OCI-LY7 (cell line): ENCODE data around the gene GATA6. TPM values are rescaled to one million over a fixed set of nuclear protein-coding genes. Genes with fewer than 3 reads are reported as not detected.

Experiments
- BruUV-seq: library from RNA; stranded (reverse); fragments of 400-500 nt; replicated peaks from 2 replicates; lab custom pipeline; 2021; lab: Mats Ljungman, UMichigan
- CTCF ChIA-PET: fragments of 300-600 bp; sonication (Branson Sonifier 250); formaldehyde crosslinking; loops from one replicate; lab custom pipeline; 2022; ENCODE audit warnings: antibody characterized with exemption; ENCODE audit not compliant: unreplicated experiment; lab: Charles Lee
- POLR2A ChIA-PET: fragments of 300-600 bp; sonication (Branson Sonifier 250); formaldehyde crosslinking; loops from one replicate; lab custom pipeline; 2022; ENCODE audit warnings: antibody characterized with exemption; lab: Charles Lee
- DNase-seq: peaks from one replicate; pipeline ENCODE4 v3.0.0-alpha.2; 2015; ENCODE audit warnings: low spot score
- H2AFZ ChIP-seq: fragments of 200-600 bp; sonication (generic), shearing (Covaris generic); 2 replicates; pipeline ENCODE4 v1.6.1; 2014; ENCODE audit warnings: mild to moderate bottlenecking, antibody characterized with exemption, low read length, moderate library complexity
- H3K27ac ChIP-seq: fragments of 200-600 bp; sonication (generic); 2 replicates; pipeline ENCODE4 v1.5.1; 2014; ENCODE audit warnings: mixed run types, low read depth, mild to moderate bottlenecking, moderate library complexity, low read length, inconsistent platforms; ENCODE audit not compliant: poor library complexity, severe bottlenecking
- H3K36me3 ChIP-seq: fragments of 200-600 bp; sonication (generic); 2 replicates; pipeline ENCODE4 v1.6.1; 2014; ENCODE audit warnings: mild to moderate bottlenecking, antibody characterized with exemption, low read length, moderate library complexity, mixed read lengths; ENCODE audit not compliant: insufficient read depth
- H3K4me1 ChIP-seq: fragments of 200-600 bp; sonication (generic); 2 replicates; pipeline ENCODE4 v1.5.1; 2014; ENCODE audit warnings: mild to moderate bottlenecking, low read length; ENCODE audit not compliant: insufficient read depth, poor library complexity, severe bottlenecking
- H3K4me2 ChIP-seq: fragments of 200-600 bp; sonication (generic); 2 replicates; pipeline ENCODE4 v1.6.1; 2014; ENCODE audit warnings: mild to moderate bottlenecking, low read length
- H3K4me3 ChIP-seq: fragments of 200-600 bp; sonication (generic); 2 replicates; pipeline ENCODE4 v1.5.1; 2014; ENCODE audit warnings: mild to moderate bottlenecking, low read depth, low read length; ENCODE audit not compliant: poor library complexity, severe bottlenecking
- H3K79me2 ChIP-seq: fragments of 200-600 bp; sonication (generic); 2 replicates; pipeline ENCODE4 v1.6.1; 2016; ENCODE audit warnings: low read depth, mild to moderate bottlenecking, low read length, moderate library complexity, mixed read lengths; ENCODE audit not compliant: insufficient read depth
- H3K9me2 ChIP-seq: fragments of 200-600 bp; sonication (generic); 2 replicates; pipeline ENCODE4 v1.6.1; 2016; ENCODE audit warnings: mild to moderate bottlenecking, low read length, mixed read lengths; ENCODE audit not compliant: insufficient read depth
- H3K9me3 ChIP-seq: fragments of 200-600 bp; sonication (generic); 2 replicates; pipeline ENCODE4 v1.6.1; 2014; ENCODE audit warnings: mild to moderate bottlenecking, mixed run types, low read length, mixed read lengths
- H4K20me1 ChIP-seq: fragments of 200-600 bp; sonication (generic); 2 replicates; pipeline ENCODE4 v1.6.1; 2014; ENCODE audit warnings: mild to moderate bottlenecking, antibody characterized with exemption, low read length, moderate library complexity, mixed read lengths; ENCODE audit not compliant: insufficient read depth
- EZH2phosphoT487 ChIP-seq: fragments of 200-600 bp; sonication (generic); IDR thresholded peaks from 2 replicates; pipeline ENCODE4 v1.6.1; 2018; ENCODE audit warnings: low read depth, borderline replicate concordance, mild to moderate bottlenecking, mixed run types, antibody characterized with exemption, low read length, moderate library complexity, mixed read lengths
- intact Hi-C: fragments of 100-400 bp; cut with micrococcal nuclease; formaldehyde crosslinking; loops from one replicate; pipeline ENCODE4 v1.10.0; 2022; ENCODE audit not compliant: unreplicated experiment
- total RNA-seq, 2 experiments: library from RNA; depleted of rRNA in 1 of 2; stranded (reverse); fragments of >200 nt in 1 of 2; shearing (Covaris generic) in 1 of 2; gene quantifications; 2 replicates each; pipeline ENCODE4 v1.2.3, GENCODE V29; 2014 to 2022
- TF ChIP-seq, protein P1 (sequence below): fragments of 200-600 bp; sonication (generic); conservative IDR thresholded peaks from 2 replicates; pipeline ENCODE4 v1.5.1; 2014; ENCODE audit warnings: mild to moderate bottlenecking, antibody characterized with exemption, low read length, moderate library complexity, mixed read lengths

The GATA6 gene
- total RNA-seq, 2 experiments from 2014 or later, result not detected

DNA sequence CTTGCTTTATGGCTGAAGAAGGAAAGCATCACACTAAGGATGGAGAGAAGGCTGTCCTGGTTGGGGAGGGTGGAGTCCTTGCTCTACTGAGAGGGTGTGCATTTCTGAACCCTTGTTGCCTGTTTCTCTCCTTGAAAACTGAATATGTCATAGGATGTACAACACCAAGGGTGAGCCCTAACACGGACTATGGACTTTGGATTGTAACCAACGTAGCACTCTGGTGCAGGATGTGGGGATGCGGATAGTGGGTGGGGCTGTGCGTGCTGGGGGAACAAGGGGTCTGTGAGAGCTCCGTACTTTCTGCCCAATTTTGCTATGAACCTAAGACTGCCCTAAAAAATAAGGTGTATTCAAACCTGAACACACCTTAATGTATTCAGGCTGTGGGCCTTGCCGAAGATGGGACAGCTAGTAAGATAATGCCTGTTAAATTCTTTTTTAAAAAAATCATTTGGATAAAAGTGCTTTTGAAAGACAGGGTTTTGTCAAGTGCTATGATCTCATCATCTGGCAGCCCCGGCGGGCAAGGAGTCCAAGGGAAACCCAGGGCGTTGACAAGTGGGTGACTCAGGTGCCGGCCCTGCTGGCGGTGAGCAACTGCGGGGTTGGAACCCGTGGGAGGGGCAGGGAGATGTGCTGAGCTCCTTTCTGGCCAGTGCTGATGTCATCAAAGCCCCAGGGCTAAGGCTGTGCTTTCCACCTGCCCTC is 54.0 kb downstream of the GATA6 start:
- intact Hi-C loops, result no loop called here
- no TSS peak for BruUV-seq
- TF ChIP-seq EZH2phosphoT487, result no peak
- TF ChIP-seq, protein P1, sequence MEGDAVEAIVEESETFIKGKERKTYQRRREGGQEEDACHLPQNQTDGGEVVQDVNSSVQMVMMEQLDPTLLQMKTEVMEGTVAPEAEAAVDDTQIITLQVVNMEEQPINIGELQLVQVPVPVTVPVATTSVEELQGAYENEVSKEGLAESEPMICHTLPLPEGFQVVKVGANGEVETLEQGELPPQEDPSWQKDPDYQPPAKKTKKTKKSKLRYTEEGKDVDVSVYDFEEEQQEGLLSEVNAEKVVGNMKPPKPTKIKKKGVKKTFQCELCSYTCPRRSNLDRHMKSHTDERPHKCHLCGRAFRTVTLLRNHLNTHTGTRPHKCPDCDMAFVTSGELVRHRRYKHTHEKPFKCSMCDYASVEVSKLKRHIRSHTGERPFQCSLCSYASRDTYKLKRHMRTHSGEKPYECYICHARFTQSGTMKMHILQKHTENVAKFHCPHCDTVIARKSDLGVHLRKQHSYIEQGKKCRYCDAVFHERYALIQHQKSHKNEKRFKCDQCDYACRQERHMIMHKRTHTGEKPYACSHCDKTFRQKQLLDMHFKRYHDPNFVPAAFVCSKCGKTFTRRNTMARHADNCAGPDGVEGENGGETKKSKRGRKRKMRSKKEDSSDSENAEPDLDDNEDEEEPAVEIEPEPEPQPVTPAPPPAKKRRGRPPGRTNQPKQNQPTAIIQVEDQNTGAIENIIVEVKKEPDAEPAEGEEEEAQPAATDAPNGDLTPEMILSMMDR, result no peak

DNA sequence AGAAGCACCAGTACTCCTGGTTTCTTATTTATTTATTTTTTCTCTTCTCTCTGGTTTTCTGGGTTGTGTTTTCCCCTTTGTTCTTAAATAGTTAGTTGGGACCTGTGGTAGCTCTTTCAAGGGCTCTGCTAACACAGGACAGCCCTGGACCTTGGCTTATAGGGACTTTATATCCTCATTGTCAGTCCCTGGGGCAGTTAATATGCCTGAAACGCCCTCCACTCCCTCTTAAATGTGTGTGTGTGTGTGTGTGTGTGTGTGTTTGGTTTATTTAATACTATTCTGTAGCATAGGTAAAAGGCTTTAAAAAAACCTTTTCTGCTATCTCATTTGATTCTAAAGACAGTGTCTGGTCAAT is 54.6 kb downstream of the GATA6 start:
- Histone ChIP-seq H3K4me2 (no peak overlapping the region), H3K4me1 (no peaks in the 10 kb centered on the region), H2AFZ (no peak overlapping the region), H3K9me3 (no peaks in the 10 kb centered on the region), H3K27ac (no peak overlapping the region), H4K20me1 (no peaks in the 10 kb centered on the region), H3K9me2 (no peaks in the 10 kb centered on the region), H3K79me2 (no peaks in the 10 kb centered on the region), H3K36me3 (no peaks in the 10 kb centered on the region), H3K4me3 (no peak overlapping the region)
- no TSS peak for BruUV-seq
- ChIA-PET CTCF (no interaction called here), POLR2A (no interaction called here)
- TF ChIP-seq, protein P1, result no peak
- no peak for TF ChIP-seq EZH2phosphoT487
- intact Hi-C loops, result no loop called here
- DNase-seq, result no peak

More for the DNA sequence above, 54.0 kb downstream of the GATA6 start:
- no peaks in the 10 kb centered on the region for H4K20me1 ChIP-seq
- no peaks in the 10 kb centered on the region for H3K9me3 ChIP-seq
- ChIA-PET POLR2A (no interaction called here), CTCF (no interaction called here)
- no peaks in the 10 kb centered on the region for H3K4me1 ChIP-seq
- H3K27ac ChIP-seq, result no peak overlapping the region
- H3K36me3 ChIP-seq, result no peaks in the 10 kb centered on the region
- no peaks in the 10 kb centered on the region for H3K79me2 ChIP-seq
- H3K4me3 ChIP-seq, result no peak overlapping the region
- no peaks in the 10 kb centered on the region for H3K9me2 ChIP-seq
- H2AFZ ChIP-seq, result no peak overlapping the region
- DNase-seq, result no peak
- no peak overlapping the region for H3K4me2 ChIP-seq

DNA sequence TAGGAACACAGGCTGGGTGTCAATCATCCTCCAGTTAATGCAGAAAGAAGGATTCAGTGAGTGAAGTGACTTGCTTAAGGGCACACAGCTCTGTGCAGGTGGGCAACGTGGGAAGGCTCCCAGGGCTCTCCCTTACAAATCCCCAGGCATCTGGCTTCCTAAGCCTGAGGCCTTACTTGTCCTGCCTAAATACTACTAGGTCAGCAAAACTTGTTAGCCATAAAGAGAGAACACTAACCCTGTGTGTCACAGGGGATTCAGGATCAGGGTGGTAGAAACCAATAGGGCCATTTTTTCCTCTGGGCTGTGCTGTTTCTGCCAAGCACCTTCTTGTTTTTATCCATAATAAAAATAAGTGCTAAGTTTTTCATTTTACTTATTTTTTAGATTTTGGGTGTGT is 55.0 kb downstream of the GATA6 start:
- TF ChIP-seq, protein P1, result no peak
- TF ChIP-seq EZH2phosphoT487, result no peak
- Histone ChIP-seq H3K9me3 (no peaks in the 10 kb centered on the region), H2AFZ (no peak overlapping the region), H3K27ac (no peak overlapping the region), H3K79me2 (no peaks in the 10 kb centered on the region), H3K4me3 (no peak overlapping the region), H4K20me1 (no peaks in the 10 kb centered on the region), H3K4me1 (no peaks in the 10 kb centered on the region), H3K36me3 (no peaks in the 10 kb centered on the region), H3K9me2 (no peaks in the 10 kb centered on the region), H3K4me2 (no peak overlapping the region)
- BruUV-seq, result no TSS peak
- intact Hi-C loops, result no loop called here
- POLR2A ChIA-PET, result no interaction called here
- CTCF ChIA-PET, result no interaction called here
- DNase-seq, result no peak
